Measurements from ENCODE around the gene LMCD1.

The LMCD1 gene

GRCh38 chr3:8589880-8590556, 88.4 kb downstream of the LMCD1 start:
- DNase-seq (ENCODE audit: low read depth), result no peak

GRCh38 chr3:8593021-8593827, 91.6 kb downstream of the LMCD1 start:
- no peak for DNase-seq (ENCODE audit: low read depth)

GRCh38 chr3:8595252-8595651, 93.6 kb downstream of the LMCD1 start:
- no peak for DNase-seq (ENCODE audit: low read depth)

- DNase-seq (ENCODE audit: low read depth), result no peak
Measured at GRCh38 chr3:8595695-8596115, 94.1 kb downstream of the LMCD1 start.

- DNase-seq (ENCODE audit: low read depth), result no peak
Measured at GRCh38 chr3:8596321-8597218, 94.9 kb downstream of the LMCD1 start.

GRCh38 chr3:8597219-8597853, 95.7 kb downstream of the LMCD1 start:
- no peak for DNase-seq (ENCODE audit: low read depth)

- no peak for DNase-seq (ENCODE audit: low read depth)
Measured at GRCh38 chr3:8599146-8599545, 97.5 kb downstream of the LMCD1 start.

GRCh38 chr3:8600457-8600856, 98.8 kb downstream of the LMCD1 start:
- DNase-seq (ENCODE audit: low read depth), result no peak

GRCh38 chr3:8603115-8603710, 101.6 kb downstream of the LMCD1 start:
- DNase-seq (ENCODE audit: low read depth), result no peak

- no peak for DNase-seq (ENCODE audit: low read depth)
Measured at GRCh38 chr3:8604006-8604405, 102.4 kb downstream of the LMCD1 start.

GRCh38 chr3:8604988-8605387, 103.4 kb downstream of the LMCD1 start:
- no peak for DNase-seq (ENCODE audit: low read depth)

GRCh38 chr3:8606701-8607231, 105.1 kb downstream of the LMCD1 start:
- DNase-seq (ENCODE audit: low read depth), result no peak

- no peak for DNase-seq (ENCODE audit: low read depth)
Measured at GRCh38 chr3:8607234-8608040, 105.8 kb downstream of the LMCD1 start.

- DNase-seq (ENCODE audit: low read depth), result no peak
Measured at GRCh38 chr3:8608041-8608790, 106.6 kb downstream of the LMCD1 start.

GRCh38 chr3:8608791-8609467, 107.3 kb downstream of the LMCD1 start:
- no peak for DNase-seq (ENCODE audit: low read depth)

- DNase-seq (ENCODE audit: low read depth), result no peak
Measured at GRCh38 chr3:8610951-8611350, 109.3 kb downstream of the LMCD1 start.

- DNase-seq (ENCODE audit: low read depth), result no peak
Measured at GRCh38 chr3:8617921-8618320, 116.3 kb downstream of the LMCD1 start.

- DNase-seq (ENCODE audit: low read depth), result no peak
Measured at GRCh38 chr3:8618950-8619349, 117.3 kb downstream of the LMCD1 start.

- no peak for DNase-seq (ENCODE audit: low read depth)
Measured at GRCh38 chr3:8619548-8619947, 117.9 kb downstream of the LMCD1 start.

All from activated T-cell treated with anti-CD3 and anti-CD28 coated beads for 1 hour (primary cell).